ENCODE results near the gene ECHS1. TPM values are rescaled to one million over a fixed set of nuclear protein-coding genes. Genes with fewer than 3 reads are reported as not detected.
A peak's percentile ranks its signal among the peaks of the same experiment; 100 is the strongest.

The ECHS1 gene
- total and polyA plus RNA-seq, 10 of the 15 experiments (the other 5 are each of a cell fraction or from before 2014, with no cell fraction given), result 32.7 to 164 (median 62.4) TPM

- Histone ChIP-seq H3K79me2 (ENCODE audit: control insufficient read depth, insufficient read depth, low read length) (peaks cover 7% of the 10 kb centered on the region), H3K9me3 (replicated peaks; ENCODE audit: control insufficient read depth, insufficient read depth, low read length) (peaks cover 32% of the 10 kb centered on the region), H3K27me3 (replicated peaks in 1 of 2; ENCODE audit: control insufficient read depth in 2 of 2, insufficient read depth in 2 of 2, low read length in 1 of 2) (no peaks in the 10 kb centered on the region), H4K20me1 (ENCODE audit: control insufficient read depth, insufficient read depth) (no peaks in the 10 kb centered on the region), H3K4me2 (ENCODE audit: control insufficient read depth, insufficient read depth) (no peak overlapping the region), H3K36me3 (ENCODE audit: control insufficient read depth in 2 of 2, insufficient read depth in 2 of 2, low read length in 1 of 2) (peaks cover 1 to 44% of the 10 kb centered on the region in 2 experiments; a peak in 3 of 4 replicates), H3K9ac (ENCODE audit: control insufficient read depth, insufficient read depth, low read length) (no peak overlapping the region), H3K27ac (ENCODE audit: control insufficient read depth, insufficient read depth) (no peak overlapping the region), H3K4me3 (no peak overlapping the region), H2AFZ (ENCODE audit: control insufficient read depth, low read depth, low read length) (no peak overlapping the region), H3K4me1 (ENCODE audit: control insufficient read depth, insufficient read depth, low read length) (peaks cover 2% of the 10 kb centered on the region; the same call in 1 of the 2 replicates)
- RAD21 ChIA-PET (ENCODE audit: unreplicated experiment), result no interaction called here
- ATAC-seq (no peak), FAIRE-seq (no peak), DNase-seq (ENCODE audit: low read depth, low spot score) (no peak)
- WGBS (ENCODE audit: insufficient coverage, insufficient replicate concordance, low lambda C conversion rate, missing lambda C conversion rate), result 97% methylated on average over 7 of the region's 7 CpGs
- no peak for TF ChIP-seq ZNF622 (IDR thresholded peaks at IDR 0.05)
- TF ChIP-seq CBX5 (IDR thresholded peaks at IDR 0.05; ENCODE audit: low read depth), result peak; percentile 72; the same call in 1 of the 2 replicates
- POLR2A ChIA-PET, result no interaction called here
- intact Hi-C loops (cut with micrococcal nuclease; ENCODE audit: unreplicated experiment), result no loop called here
- SMC1A ChIA-PET (ENCODE audit: uncharacterized antibody, unreplicated experiment), result interaction anchor here (0.9 to 1.5 kb wide), 3 partner anchors 10 to 21 kb away, joined by 3 to 6 read pairs (median 3); no protein-coding TSS in a partner anchor
- CTCF ChIA-PET, result interaction anchor here (1.2 kb wide), 1 partner anchor 82 kb away, joined by 5 read pairs; no protein-coding TSS in a partner anchor
- in situ Hi-C loops (cut with MboI), result no loop called here
- no TSS peak for BruUV-seq (replicated peaks)
Observed at GRCh38 chr10:133411523-133412380, 38.6 kb upstream of the ECHS1 start.

DNA sequence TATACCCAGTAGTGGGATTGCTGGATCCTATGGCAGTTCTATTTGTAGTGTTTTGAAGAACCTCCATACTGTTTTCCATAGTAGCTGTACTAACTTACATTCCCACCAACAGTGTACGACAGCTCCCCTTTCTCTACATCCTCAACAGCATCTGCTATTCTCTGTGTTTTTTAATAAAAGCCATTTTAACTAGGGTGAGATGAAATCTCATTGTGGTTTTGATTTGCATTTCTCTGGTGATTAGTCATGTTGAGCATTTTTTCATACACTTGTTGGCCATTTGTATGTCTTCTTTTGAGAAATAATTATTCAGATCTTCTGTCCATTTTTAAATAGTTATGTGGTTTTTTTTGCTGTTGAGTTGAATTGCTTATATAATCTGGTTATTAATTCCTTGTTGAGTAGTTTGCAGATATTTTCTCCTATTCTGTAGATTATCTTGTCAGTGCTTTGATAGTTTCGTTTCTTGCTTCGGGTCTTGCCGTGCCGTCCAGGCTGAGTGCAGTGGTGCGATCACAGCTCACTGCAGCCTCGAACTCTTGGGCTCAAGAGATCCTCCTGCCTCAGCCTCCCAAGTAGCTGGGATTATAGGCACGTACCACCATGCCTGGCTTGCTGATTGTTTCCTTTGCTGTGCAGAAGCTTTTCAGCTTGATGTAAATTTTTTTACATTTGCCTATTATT lies 32.8 kb upstream of the ECHS1 start:
- POLR2A ChIA-PET, result interaction anchor here (0.7 kb wide), 1 partner anchor 87 kb away, joined by 5 read pairs; no protein-coding TSS in a partner anchor
- ATAC-seq (peak; percentile 68), FAIRE-seq (peak; percentile 97), DNase-seq (ENCODE audit: low read depth, low spot score) (no peak)
- Histone ChIP-seq H3K4me2 (ENCODE audit: control insufficient read depth, insufficient read depth) (peak overlapping the region; percentile 75), H3K4me1 (ENCODE audit: control insufficient read depth, insufficient read depth, low read length) (peaks cover 24% of the 10 kb centered on the region), H4K20me1 (ENCODE audit: control insufficient read depth, insufficient read depth) (no peaks in the 10 kb centered on the region), H2AFZ (ENCODE audit: control insufficient read depth, low read depth, low read length) (no peak overlapping the region), H3K9ac (ENCODE audit: control insufficient read depth, insufficient read depth, low read length) (no peak overlapping the region), H3K9me3 (replicated peaks; ENCODE audit: control insufficient read depth, insufficient read depth, low read length) (peaks cover 22% of the 10 kb centered on the region), H3K27me3 (replicated peaks in 1 of 2; ENCODE audit: control insufficient read depth in 2 of 2, insufficient read depth in 2 of 2, low read length in 1 of 2) (no peaks in the 10 kb centered on the region), H3K36me3 (ENCODE audit: control insufficient read depth in 2 of 2, insufficient read depth in 2 of 2, low read length in 1 of 2) (peaks cover 5 to 36% of the 10 kb centered on the region in 2 experiments), H3K79me2 (ENCODE audit: control insufficient read depth, insufficient read depth, low read length) (peaks cover 12% of the 10 kb centered on the region), H3K4me3 (0 out of 2 replicates have a peak overlapping the region, but pooled peaks have one; percentile 25), H3K27ac (ENCODE audit: control insufficient read depth, insufficient read depth) (peak overlapping the region; percentile 64)
- intact Hi-C loops (cut with micrococcal nuclease; ENCODE audit: unreplicated experiment), result loop anchor here (2.0 kb wide), 1 partner anchor 17 kb away; no protein-coding TSS in a partner anchor
- RAD21 ChIA-PET (ENCODE audit: unreplicated experiment), result interaction anchor here (0.7 kb wide), 1 partner anchor 92 kb away, joined by 4 read pairs; no protein-coding TSS in a partner anchor
- BruUV-seq (replicated peaks), result no TSS peak
- SMC1A ChIA-PET (ENCODE audit: uncharacterized antibody, unreplicated experiment), result interaction anchor here (1.4 to 1.9 kb wide), 3 partner anchors 14 to 44 kb away, joined by 3 to 4 read pairs (median 4); no protein-coding TSS in a partner anchor
- in situ Hi-C loops (cut with MboI), result no loop called here
- CTCF ChIA-PET, result interaction anchor here (1.2 kb wide), 1 partner anchor 76 kb away, joined by 6 read pairs; no protein-coding TSS in a partner anchor
- 3% methylated on average over 8 of the region's 8 CpGs for WGBS (ENCODE audit: insufficient coverage, insufficient replicate concordance, low lambda C conversion rate, missing lambda C conversion rate)
- no peak for TF ChIP-seq MEF2A (IDR thresholded peaks at IDR 0.05; ENCODE audit: insufficient read depth, low read depth, low read length)
- TF ChIP-seq, protein P1, sequence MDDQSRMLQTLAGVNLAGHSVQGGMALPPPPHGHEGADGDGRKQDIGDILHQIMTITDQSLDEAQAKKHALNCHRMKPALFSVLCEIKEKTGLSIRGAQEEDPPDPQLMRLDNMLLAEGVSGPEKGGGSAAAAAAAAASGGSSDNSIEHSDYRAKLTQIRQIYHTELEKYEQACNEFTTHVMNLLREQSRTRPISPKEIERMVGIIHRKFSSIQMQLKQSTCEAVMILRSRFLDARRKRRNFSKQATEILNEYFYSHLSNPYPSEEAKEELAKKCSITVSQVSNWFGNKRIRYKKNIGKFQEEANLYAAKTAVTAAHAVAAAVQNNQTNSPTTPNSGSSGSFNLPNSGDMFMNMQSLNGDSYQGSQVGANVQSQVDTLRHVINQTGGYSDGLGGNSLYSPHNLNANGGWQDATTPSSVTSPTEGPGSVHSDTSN (IDR thresholded peaks at IDR 0.05; ENCODE audit: insufficient replicate concordance, low read depth, low read length), result no peak
- no peak for TF ChIP-seq E2F8 (IDR thresholded peaks at IDR 0.05; ENCODE audit: low read depth, partially characterized antibody)
- no peak for TF ChIP-seq KLF5 (IDR thresholded peaks at IDR 0.05; ENCODE audit: partially characterized antibody)
- no peak for TF ChIP-seq BACH1 (IDR thresholded peaks at IDR 0.05; ENCODE audit: borderline replicate concordance)
- no peak for TF ChIP-seq RAD51 (IDR thresholded peaks at IDR 0.05)
- TF ChIP-seq JUNB (IDR thresholded peaks at IDR 0.05), result peak; percentile 62
- TF ChIP-seq EZH2 (IDR thresholded peaks at IDR 0.05; ENCODE audit: borderline replicate concordance, control insufficient read depth, low read depth, low read length), result no peak

Measured in GM12878 (cell line).